GM12801 (cell line): Measurements from ENCODE around the gene CASP8AP2.

Experiments used
- TF ChIP-seq, protein P1 (sequence below): IDR thresholded peaks from one replicate; pipeline ENCODE4 v1.5.1; 2011; ENCODE audit warnings: control low read depth; ENCODE audit not compliant: insufficient read length; ENCODE audit errors: extremely low read depth

The CASP8AP2 gene

DNA sequence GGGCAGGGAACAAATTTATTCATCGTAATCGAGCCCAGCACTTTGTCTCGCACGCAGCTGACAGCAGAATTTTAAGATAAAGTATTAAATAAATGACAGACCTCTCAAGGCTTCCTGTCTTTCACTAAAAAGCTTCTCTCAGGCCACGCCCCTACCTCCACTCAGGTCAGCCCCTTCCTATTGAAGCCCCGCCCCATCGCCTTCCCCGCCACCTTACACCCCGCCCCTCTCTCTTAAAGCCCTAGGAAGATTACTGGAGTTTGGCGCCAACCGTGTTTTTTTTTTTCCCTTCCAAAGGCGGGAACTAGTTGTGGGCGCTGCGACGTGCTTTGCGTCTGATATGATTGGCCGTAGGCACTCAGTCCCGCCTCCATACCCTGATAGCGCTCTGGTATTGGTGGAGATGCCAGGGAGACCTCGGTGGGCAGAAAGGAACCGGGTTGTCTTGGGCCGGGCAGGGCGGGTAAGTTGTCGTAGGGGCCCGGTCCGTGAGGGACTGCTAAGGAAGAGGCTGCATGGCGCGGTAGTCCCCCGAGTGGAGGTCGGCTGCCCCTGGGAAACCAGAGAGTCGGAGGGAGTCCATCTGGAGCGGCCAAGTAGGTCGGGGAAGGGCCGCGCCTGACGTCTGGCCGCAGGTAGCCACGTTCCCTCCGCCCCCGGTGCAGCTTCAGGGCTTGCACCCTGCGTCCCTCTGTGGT, at the start of gene CASP8AP2:
TSS of gene CASP8AP2 (plus strand) at position 409 of the 698 bp plus-strand sequence.
- TF ChIP-seq, protein P1, sequence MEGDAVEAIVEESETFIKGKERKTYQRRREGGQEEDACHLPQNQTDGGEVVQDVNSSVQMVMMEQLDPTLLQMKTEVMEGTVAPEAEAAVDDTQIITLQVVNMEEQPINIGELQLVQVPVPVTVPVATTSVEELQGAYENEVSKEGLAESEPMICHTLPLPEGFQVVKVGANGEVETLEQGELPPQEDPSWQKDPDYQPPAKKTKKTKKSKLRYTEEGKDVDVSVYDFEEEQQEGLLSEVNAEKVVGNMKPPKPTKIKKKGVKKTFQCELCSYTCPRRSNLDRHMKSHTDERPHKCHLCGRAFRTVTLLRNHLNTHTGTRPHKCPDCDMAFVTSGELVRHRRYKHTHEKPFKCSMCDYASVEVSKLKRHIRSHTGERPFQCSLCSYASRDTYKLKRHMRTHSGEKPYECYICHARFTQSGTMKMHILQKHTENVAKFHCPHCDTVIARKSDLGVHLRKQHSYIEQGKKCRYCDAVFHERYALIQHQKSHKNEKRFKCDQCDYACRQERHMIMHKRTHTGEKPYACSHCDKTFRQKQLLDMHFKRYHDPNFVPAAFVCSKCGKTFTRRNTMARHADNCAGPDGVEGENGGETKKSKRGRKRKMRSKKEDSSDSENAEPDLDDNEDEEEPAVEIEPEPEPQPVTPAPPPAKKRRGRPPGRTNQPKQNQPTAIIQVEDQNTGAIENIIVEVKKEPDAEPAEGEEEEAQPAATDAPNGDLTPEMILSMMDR = no peak

DNA sequence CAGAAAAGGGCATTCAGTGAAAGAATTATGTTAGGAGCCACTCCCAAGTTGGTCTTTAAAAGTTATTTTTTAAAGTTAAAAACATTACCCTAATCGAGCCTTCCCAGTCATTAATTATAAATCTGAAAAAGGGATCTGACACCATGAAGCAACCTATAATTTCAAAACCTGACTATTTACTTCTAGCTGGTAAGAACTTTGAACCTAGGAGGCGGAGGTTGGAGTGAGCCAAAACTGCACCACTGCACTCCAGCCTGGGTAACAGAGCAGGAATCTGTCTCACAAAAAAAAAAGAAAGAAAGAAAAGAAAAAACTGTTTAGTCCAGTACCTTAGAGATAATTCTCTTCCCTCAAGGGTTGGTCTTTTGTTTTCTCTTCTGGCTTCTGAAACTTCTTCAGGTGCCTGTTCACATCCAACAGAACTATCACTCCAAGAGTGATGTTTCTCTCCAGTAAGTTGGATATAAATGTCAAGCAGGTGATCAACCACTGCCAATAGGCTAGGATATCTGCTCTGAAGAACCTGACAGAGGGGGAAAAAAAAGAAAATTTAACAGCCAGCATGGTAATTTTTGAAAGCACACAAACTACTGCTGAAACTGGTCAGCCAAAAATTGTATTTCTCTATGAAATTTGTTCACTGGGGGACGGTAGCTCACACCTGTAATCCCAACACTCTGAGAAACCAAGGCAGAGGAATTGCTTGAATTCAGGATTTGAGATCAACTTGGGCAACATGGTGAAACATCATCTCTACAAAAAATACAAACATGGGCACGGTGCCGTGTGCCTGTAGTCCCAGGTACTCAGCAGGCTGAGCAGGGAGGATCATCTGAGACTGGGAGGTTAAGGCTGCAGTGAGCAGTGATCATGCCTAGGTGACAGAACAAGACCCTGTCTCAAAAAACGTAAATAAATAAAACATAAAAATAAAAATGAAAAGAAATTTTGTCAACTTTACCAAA, 48.3 kb upstream of the CASP8AP2 start:
- TF ChIP-seq, protein P1 = no peak

DNA sequence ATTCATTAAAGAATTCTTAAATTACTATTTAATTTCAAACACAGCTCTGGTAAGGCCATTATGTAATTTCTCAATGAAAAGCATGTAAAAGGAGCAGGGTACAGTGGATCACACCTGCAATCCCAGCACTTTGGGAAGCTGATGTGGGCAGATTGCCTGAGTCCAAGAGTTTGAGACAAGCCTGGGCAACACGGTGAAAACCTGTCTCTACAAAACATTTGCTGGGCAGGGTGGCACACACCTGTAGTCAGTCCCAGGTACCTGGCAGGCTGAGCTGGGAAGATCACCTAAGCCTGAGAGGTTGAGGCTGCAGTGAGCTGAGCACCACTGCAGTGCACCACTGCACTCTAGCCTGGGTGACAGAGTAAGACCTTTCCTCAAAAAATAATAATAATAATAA, 47.5 kb upstream of the CASP8AP2 start:
- TF ChIP-seq, protein P1 = no peak

DNA sequence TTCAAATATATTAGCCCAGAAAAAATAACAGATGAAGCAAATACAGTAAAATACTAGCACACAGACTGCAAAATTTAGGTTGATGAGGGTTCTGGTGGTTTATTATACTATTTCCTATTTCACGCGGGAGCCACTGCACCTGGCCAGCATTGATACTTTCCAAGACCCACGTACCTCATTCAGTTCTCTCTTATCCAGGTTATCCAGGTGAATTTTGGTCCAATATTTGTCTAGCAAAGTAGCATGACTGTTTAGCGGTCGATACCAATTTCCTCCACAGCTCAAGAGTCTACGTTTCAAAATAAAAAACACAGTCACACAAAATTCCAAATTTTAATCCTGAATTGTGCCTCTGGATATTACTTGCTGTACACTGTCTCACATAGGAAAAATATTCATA, 44.8 kb upstream of the CASP8AP2 start:
- TF ChIP-seq, protein P1 = no peak

DNA sequence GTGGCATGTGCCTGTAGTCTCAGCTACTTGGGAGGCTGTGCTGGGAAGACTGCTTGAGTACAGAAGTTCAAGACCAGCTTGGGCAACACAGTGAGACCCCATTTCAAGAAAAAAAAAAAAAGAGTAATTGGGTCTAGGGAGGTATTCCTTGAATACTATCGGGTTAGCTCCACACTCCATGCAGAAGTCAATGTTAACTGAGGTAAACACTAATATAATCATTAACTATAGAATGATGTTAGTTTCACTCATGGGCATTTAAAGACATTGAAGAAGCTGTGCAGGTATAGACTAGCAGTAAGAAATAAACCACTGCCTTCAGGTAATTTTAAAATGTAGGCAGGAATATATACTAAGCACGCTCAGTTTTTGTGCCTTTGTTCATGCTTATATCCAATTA, 42.7 kb upstream of the CASP8AP2 start:
- TF ChIP-seq, protein P1 = no peak

DNA sequence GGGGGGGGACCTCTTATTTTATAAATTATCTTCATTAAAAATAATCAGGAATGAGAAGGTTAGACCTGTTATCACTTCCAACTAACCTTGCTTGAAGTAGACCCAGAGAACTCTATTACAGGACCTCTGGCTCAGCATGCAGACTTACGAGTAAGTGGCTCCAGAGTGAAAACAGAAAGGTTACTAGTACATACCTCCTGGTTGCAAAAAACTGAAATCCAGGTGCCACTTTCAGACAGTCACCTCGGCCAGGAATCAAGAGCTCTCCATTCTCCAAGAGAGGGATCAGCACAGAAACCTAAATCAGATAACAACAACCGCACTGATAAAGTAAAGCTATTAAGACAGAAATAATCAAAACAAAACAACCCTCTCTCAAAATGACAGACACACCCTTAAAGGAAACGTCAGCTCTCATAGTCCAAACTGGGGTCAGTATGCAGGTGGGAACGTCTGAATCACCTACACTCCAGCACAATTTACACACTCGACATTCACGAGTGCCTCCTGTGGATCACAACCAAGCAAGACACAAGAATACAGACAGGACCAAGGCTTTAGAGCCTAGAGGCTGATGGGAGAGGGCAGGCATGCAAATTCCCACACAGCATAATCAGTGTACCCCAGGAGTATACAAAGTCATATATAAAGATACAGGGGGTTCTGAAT, 41.9 kb upstream of the CASP8AP2 start:
- TF ChIP-seq, protein P1 = no peak

DNA sequence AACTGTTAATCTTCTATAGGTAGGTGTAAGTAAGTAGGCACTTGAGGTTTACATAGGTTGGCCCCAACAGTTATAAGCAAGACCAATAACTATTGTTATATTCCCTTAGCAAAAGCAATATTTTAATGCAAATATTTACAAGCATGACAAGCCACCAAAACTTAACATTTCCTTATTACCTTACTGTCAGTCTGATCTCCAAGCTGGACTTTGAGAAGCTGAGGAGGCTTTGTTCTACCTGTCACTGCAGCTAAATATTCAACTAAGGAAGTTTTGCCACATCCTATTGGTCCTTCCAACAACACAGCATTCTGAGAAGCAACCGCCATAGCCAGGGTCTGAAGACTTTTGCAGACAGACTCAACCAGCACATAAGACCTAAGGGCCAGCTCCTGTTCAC, 39.7 kb upstream of the CASP8AP2 start:
- TF ChIP-seq, protein P1 = no peak
